ENCODE data around the gene PILRB.
"Not testable (repeated sequence)": the region's sequence is repeated elsewhere in the genome, so short reads cannot be mapped to it uniquely, and the experiment has no call there.

Gene PILRB

GRCh38 chr7:100378114-100378755, 20.3 kb downstream of the PILRB start:
- no peak for DNase-seq

GRCh38 chr7:100380196-100380595, 22.3 kb downstream of the PILRB start:
- no peak for DNase-seq

- DNase-seq, result not testable (repeated sequence)
Measured at GRCh38 chr7:100381531-100382233, 23.8 kb downstream of the PILRB start.

GRCh38 chr7:100382234-100382853, 24.4 kb downstream of the PILRB start:
- DNase-seq, result peak; percentile 28

- DNase-seq, result no peak
Measured at GRCh38 chr7:100384628-100385294, 26.8 kb downstream of the PILRB start.

- no peak for DNase-seq
Measured at GRCh38 chr7:100386940-100387339, 29.0 kb downstream of the PILRB start.

GRCh38 chr7:100387695-100388094, 29.8 kb downstream of the PILRB start:
- DNase-seq, result no peak

- no peak for DNase-seq
Measured at GRCh38 chr7:100389437-100390088, 31.6 kb downstream of the PILRB start.

GRCh38 chr7:100390286-100391009, 32.5 kb downstream of the PILRB start:
- DNase-seq, result no peak

GRCh38 chr7:100393233-100393905, 35.5 kb downstream of the PILRB start:
- DNase-seq, result no peak

- no peak for DNase-seq
Measured at GRCh38 chr7:100394077-100394476, 36.2 kb downstream of the PILRB start.

GRCh38 chr7:100396421-100396982, 38.6 kb downstream of the PILRB start:
- DNase-seq, result no peak

- no peak for DNase-seq
Measured at GRCh38 chr7:100397315-100398081, 39.6 kb downstream of the PILRB start.

- DNase-seq, result no peak
Measured at GRCh38 chr7:100398239-100398638, 40.3 kb downstream of the PILRB start.

- DNase-seq, result no peak
Measured at GRCh38 chr7:100400041-100400440, 42.1 kb downstream of the PILRB start.

GRCh38 chr7:100400656-100401055, 42.7 kb downstream of the PILRB start:
- DNase-seq, result no peak

- DNase-seq, result no peak
Measured at GRCh38 chr7:100401811-100402210, 43.9 kb downstream of the PILRB start.

- DNase-seq, result no peak
Measured at GRCh38 chr7:100402241-100402640, 44.3 kb downstream of the PILRB start.

GRCh38 chr7:100406767-100407166, 48.9 kb downstream of the PILRB start:
- no peak for DNase-seq

GRCh38 chr7:100407285-100408180, 49.6 kb downstream of the PILRB start:
- peak; percentile 22 for DNase-seq
